HG03095 (cell line): Measurements from ENCODE around the gene UBC.
A peak's percentile ranks its signal among the peaks of the same experiment; 100 is the strongest.
"Not testable (repeated sequence)": the region's sequence is repeated elsewhere in the genome, so short reads cannot be mapped to it uniquely, and the experiment has no call there.

Source experiments
- ATAC-seq: cut with Tn5 transposase; IDR thresholded peaks from one replicate; pipeline ENCODE4 v1.9.1; 2021; ENCODE audit warnings: moderate library complexity; ENCODE audit not compliant: unreplicated experiment

Gene UBC

DNA sequence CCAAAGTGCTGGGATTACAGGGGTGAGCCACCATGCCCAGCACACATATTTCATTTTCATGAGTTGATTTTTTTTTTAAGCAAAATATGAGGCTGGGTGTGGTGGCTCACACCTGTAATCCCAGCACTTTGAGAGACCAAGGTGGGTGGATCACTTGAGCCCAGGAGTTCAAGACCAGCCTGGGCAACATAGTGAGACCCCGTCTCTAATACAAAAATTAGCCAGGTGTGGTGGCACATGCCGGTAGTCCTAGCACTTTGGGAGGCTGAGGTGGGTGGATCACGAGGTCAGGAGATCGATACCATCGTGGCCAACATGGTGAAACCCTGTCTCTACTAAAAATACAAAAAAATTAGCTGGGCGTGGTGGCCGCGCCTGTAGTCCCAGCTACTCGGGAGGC, 17.1 kb upstream of the UBC start:
- ATAC-seq = not testable (repeated sequence)

DNA sequence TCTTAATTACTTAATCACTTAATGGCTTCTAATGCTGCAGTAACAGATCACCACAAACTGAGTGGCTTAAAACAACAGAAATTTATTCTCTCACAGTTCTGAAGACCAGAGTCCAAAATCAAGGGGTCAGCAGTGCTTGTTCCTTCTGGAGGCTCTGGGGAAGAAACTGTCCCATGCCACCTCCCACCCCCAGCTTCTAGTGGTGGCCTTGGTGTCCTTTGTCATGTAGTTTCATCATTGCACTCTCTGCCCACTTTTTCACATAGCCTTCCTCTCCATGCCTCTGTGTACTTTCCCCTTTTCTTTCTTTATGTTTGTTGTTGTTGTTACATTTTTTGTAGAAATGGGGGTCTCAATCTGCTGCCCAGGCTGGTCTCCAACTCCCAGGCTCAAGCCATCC, 16.1 kb upstream of the UBC start:
- no peak for ATAC-seq

DNA sequence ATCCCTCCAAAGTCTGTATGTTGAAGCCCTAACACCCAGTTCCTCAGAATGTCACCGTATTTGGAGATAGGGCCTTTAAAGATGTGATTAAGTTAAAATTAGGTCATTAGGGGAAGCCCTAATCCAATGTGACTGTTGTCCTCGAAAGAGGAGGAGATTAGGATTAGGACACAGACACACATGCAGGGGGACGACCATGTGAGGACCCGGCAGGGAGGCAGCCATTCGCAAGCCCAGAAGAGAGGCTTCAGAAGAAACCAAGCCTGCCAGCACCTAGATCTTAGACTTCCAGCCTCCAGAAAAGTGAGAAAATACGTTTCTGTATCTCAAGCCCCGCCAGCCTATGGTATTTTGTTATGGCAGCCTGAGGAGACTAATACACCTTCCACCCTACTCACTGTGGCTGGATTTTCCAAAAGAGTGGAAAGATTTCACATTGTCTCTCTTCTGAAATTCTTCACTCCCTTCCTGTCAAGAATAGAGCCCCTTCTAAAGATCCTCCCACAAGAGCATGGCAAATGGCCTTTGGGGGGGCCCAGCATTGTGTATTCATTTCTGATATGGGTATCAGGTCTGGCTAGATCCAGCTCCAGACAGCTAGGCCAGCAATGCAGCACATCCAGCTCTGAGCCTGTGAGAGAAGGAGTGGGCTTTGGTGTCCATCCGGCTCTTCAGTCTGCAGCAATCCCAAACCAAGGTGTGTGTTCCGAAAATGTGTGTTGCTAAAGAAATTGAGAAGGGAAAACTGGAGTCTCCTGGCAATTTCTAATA, 15.4 kb upstream of the UBC start:
- no peak for ATAC-seq

DNA sequence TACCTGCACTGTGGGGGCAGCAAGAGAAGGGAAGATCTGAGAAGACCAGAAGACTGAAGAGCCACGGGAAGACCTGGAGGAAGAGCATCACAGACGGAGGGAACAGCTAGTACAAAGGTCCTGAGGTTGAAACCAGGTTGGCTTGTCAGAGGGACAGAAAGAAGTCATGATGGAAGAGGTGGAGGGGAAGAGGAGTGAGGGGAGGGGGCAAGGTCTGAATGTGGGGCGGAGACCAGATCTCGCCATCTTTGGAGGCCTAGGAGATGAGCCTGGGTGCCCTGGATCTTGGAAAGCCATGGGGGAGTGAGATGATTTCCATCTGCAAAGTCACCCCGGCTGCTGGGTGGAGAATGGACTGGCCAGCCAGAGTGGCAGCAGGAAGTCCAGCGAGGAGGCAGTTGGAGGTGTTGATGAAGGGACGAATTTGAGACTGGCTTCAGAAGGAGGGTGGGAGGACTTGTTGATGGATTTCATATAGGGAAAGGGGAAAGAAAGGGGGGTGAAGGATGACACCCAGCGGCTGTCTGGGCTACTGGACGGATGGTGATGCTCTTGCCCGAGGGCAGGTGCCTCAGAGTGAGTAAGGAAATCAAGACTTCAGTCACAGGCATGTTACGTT, 14.6 kb upstream of the UBC start:
- no peak for ATAC-seq

DNA sequence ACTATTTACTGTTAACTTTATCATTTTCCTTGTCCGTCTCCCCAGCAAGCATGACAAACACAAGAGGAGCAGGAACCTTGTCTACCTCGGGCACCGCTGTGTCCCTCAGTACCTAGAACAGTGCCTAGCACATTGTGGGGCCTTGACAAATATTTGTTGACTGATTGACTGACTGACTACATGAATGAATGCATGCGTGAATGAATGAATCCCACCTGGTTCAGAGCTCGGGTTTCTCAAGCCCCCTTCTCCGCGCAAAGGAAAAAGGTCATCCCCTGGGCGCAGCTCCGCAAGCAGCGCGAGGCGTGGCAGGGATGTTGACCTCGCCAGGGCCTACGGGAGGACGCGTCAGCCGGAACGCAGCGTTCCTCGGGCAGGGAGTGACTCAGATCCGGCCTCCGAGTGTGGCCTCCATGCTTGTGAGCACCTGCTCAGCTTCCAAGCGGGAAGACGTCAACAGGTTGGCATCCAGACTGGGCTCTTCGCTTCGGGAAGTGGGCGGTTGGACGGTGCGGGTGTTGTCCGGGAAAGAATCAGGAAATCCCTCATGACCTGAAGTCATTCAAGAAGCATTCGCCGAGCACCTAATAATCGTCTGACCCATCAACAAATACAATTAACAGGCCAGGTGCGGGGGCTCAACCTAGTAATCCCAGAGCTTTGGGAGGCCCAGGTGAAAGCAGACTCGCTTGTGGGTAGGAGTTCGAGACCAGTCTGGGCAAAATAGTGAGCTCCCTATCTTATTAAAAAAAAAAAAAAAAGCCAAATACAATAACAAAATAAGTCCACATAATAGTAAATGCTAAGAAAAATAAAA, 13.9 kb upstream of the UBC start:
- peak; percentile 37 for ATAC-seq

DNA sequence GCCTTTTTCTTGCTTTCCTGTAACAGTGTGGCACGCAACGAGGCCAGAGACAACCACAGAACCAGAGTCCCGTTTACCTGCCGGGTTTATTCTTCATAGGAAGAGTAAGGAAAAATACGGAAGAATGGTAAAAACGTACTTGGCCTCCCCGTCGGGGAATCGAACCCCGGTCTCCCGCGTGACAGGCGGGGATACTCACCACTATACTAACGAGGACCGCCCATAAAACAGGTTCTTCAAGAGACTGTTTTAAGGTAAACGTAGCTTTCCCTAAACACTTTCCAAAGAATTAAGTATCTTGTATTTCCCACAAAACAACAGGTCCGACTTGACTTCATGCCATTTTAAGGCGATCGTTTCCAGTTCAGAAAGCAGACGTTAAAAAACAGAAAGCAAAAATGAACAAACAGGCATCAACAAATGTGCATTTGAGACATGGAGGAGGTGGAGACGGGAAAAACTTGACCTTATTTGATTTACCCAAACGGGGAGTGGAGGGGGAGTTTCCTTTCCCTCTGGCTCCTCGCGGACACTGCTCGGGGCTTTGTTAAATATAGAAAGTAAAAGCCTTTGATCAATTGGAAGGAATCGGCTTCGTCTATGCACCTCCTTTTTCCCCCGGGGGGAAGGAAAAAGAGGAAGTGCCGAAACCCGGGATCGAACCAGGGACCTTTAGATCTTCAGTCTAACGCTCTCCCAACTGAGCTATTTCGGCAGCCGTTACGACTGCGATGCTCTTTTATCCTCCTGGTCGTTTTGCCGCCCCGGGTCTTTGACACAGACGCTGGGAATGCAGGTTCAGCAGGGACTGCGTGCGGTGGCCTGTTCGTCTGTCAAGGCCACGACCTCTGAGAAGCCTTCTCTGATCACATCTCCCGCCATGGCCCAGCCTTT, 13.0 kb upstream of the UBC start:
- ATAC-seq = peak; percentile 70

DNA sequence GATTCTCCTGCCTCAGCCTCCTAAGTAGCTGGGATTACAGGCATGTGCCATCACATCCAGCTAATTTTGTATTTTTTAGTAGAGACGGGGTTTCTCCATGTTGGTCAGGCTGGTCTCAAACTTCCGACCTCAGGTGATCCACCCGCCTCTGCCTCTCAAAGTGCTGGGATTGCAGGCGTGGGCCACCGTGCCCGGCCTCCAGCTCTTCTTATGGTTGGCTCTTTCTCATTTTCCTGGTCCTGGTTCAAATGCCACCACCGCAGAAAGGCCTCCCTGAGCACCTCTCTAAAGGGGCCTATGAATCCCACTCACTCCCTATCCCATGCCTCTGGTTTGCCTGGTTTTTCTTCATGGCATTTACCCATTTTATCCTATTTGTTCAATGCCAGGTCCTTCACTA, 11.3 kb upstream of the UBC start:
- ATAC-seq = not testable (repeated sequence)

DNA sequence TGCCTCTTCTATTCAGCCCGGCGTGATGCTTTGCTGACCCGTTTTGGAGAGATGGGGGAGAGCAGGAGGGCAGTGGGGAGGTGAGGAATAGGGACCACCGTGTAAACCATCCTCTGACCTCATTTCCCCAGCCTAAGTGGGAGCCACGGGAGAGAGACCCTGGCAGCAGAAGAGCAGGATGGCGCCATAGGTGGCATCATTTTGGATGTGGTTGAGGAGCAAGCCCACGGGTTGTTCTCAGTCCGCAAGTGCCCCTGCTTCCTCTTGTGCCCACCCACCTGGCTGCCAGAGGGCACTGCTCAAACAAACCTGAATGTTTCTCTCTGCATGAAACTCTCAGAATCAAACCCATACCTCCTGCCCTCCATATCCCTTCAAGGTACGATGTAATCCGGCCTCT, 10.7 kb upstream of the UBC start:
- no peak for ATAC-seq

DNA sequence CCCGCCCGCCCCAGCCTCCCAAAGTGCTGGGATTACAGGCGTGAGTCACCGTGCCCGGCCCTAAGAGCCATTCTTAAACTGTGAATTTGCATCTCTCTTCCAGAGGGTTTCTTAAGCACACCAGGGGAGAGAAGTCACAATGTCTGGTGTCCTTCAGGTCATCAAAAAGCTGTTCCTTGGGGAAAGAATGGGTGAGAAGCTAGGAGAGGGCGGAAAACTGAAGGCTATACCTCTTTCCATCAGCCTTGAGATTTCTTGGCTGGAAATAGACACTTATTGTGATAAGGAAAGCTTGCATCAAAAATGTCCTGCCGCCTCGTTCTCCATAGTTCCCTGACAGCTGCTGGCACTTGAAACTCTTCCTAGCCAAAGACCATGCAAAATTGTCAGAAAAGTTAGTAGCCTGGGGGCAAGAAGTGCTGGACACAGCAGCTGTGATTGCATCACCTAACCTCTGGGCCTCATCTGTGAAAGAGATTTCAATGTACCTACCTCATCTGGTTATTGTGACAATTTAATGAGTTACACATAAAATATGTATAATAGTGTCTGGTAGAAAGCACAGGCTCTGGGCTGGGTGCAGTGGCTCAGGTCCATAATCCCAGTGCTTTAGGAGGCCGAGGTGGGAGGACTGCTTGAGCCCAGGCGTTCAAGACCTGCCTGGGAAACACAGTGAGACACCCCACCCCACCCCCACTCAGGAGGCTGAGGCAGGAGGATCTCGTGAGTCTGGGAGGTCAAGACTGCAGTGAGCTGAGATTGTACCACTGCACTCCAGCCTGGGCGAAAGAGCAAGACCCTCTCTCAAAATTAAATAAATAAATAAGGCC, 9.7 kb upstream of the UBC start:
- ATAC-seq = no peak

DNA sequence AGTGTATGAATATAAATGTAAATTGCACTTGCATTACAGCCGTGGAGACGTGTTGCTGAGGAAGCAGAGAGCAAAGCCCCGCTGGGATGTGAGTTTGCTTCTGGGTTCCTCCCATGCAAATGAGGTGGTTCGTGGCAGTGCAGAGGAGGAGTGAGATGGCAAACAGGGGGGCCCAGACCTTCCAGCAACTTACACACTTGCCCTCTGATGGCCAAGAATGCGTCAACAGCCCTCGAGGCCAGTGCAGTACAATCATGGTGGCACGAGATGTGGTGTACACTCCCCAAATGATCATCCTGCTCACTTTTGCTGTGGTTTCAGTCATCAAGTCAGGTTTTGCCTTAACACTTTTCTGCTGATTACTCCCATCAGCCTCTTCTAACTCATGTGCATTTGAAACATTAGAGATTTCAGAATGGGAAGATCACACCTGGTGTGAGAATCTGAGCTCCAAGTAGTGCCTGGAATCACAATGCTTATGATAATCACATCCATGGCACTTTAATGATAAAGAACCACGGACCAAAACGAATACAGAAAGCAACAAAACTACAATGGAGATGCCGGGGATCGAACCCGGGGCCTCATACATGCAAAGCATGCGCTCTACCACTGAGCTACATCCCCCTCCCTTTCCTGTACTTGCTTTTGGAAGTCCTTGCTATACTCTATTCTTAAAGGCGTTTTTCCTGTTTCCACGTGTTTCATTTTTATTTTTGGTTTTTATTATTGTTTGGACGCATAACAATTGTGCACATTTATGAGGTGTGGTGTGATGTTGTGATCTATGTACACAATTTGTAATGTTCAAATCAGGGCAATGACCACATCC, 7.0 kb upstream of the UBC start:
- ATAC-seq = peak; percentile 54

DNA sequence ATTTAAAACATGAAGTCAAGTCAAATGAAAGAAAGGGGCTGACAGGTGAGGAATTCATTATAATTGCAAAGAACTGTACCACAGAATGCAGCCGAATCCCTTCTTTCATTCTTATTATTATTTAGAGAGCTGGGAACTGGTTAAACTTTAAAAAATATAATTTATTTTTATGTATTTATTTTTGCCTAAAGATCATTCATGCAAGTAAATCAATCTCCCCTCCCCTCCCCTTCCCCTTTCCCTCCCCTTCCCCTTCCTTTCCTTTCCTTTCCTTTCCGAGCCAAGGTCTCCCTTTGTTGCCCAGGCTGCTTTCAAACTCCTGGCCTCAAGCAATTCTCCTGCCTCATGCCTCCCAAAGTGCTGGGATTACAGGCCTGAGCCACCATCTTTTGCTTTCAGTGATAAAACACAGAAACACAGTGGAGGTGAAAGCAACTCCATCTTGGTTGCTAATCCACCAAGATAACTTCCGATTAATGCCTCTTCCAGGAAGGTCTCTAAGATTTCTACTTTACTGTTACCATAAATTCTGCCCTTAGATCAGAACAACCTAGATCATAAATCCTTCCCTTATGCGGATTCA, 6.0 kb upstream of the UBC start:
- ATAC-seq = no peak

DNA sequence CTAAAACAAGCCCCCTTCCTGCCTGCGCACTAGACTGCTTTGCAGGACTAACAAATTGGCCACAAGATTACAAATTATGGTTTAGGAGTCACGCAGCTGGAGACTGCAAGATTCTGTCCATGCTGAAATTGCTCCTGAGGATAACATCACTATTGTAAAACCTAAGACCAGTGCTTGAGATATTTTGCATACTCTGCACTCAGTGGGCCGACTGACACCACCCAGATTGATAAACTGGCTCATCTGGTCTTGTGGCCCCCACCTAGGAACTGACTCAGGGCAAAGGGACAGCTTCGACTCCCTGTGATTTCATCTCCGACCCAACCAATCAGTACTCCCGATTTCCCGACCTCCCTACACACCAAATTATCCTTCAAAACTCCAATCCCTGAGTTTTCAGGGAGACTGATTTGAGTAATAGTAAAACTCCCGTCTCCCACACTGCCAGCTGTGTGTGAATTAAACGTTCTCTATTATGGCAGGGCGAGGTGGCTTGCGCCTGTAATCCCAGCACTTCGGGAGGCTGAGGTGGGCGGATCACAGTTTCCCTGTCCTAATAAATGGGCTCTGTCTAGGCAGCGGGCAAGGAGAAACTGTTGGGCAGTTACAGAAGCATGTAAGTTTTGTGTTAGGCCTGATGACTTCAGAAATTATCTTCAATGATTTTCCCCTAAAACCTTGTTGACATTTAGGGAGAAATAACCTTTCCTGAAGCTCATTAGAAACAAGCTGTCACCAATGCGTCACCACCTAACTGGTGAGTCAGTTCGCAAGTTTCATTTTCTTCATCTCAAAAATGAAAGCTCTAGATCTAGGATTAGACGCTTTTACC, 5.3 kb upstream of the UBC start:
- ATAC-seq = no peak

DNA sequence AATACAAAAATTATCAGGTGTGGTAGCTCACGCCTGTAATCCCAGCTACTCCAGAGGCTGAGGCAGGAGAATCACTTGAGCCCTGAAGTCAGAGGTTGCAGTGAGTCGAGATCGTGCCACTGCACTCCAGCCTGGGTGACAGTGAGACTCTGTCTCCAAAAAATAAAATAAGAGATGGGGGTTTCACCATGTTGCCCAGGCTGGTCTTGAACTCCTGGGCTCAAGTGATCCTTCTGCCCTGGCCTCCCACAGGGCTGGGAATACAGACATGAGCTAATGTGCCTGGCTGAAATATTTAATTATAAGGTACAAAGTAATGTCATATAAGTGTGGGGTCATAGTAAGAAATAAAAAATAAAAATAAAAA, 4.2 kb upstream of the UBC start:
- ATAC-seq = not testable (repeated sequence)

DNA sequence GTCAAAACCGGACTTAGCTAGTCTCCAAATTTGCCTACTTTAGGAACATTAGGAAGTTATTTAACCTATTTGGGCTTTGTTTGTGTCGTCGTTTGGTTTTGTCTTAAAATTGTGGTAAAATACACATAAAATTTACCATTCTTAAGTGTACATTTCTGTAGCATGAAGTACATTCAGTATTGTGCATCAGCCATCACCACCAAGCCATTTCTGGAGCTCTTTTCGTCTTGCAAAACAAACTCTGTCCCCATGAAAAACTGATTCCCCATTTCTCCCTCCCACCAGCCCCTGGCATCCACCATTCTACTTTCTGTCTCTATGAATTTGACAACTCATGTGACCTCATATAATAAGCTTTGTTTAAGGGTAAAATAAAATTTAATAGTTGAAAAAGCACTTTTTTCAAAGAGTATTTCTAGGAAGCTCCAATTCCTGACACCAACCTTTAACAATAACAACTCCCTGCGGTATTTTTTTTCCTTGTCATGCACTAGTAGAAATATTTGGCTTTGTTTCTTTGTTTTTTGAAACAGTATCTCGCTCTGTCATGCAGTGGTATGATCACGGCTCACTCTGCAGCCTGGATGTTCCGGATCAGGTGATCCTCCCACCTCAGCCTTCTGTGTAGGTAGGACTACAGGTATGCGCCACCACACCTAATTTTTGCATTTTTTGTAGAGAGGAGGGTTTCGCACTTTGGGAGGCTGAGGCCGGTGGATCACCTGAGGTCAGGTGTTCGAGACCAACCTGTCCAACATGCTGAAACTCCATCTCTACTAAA, 3.6 kb upstream of the UBC start:
- no peak for ATAC-seq

DNA sequence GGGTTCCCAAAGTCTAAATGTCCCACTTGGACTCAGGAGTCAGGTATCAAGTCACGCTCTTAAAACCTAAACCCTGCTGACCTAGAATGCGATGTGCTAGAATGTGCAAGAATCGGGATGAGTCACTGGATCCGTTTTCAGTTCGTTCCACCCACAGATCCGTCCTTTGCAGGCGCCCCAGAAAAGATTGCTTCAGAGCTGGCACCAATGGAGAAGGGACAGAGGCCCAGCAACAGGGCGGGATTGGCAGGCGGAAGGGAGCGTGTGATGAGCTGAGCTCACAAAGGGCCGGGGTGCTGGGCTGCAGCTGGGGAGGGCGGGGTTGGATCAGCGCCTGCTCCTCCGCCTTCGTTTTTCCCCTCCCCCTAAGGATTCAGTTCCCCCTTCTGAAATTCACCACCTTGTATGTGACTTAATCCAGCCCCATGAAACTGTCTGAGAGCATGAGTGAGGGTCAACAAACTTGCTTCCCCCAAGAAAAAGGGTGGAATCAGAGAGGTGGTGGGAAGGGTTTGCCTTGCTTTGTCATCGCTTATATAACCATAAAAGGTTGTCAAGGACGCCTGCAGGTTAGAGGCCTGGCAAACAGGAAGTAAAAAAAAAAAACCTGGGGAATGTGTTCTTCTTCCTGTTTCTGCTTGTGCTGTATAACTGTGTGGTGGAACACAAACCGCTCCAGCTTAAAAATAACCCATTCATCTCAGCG, 2.8 kb upstream of the UBC start:
- peak; percentile 41 for ATAC-seq

DNA sequence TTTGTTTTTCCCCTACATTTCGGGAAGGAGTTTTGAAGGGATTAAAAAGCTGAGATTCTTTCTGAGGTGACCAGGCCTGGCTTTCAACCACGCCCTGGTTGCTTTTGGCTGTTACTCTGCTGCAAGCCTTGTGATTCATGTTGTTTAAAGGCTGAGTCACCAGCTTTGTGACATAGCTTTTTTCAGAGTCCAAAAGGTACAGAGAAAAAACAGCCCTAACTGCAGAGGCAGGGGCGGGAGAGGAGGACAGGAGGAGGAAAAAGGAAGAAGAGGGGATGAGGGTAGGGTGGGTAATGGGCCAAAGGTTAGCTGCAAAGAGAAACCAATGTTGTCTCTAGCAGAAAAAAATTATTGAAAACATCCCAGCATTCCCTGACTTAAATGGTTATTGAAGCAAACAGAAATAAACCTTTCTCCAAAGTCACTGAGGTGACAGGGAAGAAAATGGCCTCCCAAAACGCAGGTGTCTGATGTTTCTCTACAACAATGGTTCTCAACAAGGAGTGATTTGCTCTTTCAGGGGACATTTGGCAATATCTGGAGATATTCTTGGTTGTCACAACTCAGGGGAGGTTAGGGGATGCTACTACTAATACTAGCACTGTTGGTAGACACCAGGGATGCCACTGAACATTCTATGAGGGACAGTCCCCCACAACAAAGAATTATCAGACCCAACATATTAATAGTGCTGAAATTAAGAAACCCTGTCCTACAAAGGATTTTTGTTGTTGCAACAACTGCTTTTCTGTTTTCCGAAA, 2.1 kb upstream of the UBC start:
- ATAC-seq = no peak
